Measurements from ENCODE around the gene CDC34.

Gene CDC34

GRCh38 chr19:531753-532560 is at the start of gene CDC34:
CDC34 (plus strand) TSS chr19:531760; CDS start chr19:531932, 172 bp downstream.
- peak within 1 kb of the TSS; percentile 86 for H3K4me3 Mint-ChIP-seq
- no peaks in the 10 kb centered on the region for H3K27me3 Mint-ChIP-seq
- H3K27ac Mint-ChIP-seq = peak within 1 kb of the TSS; percentile 70
- H3K4me1 Mint-ChIP-seq = peaks cover 15% of the 10 kb centered on the region
- no peaks in the 10 kb centered on the region for H3K36me3 Mint-ChIP-seq
- H3K9me3 Mint-ChIP-seq = no peaks in the 10 kb centered on the region

- no peak overlapping the region for H3K27ac Mint-ChIP-seq
- H3K4me1 Mint-ChIP-seq = peaks cover 9% of the 10 kb centered on the region
- H3K9me3 Mint-ChIP-seq = peaks cover 11% of the 10 kb centered on the region
- H3K36me3 Mint-ChIP-seq = peaks cover 2% of the 10 kb centered on the region
- H3K27me3 Mint-ChIP-seq = peaks cover 4% of the 10 kb centered on the region
- H3K4me3 Mint-ChIP-seq = no peak overlapping the region
These were observed 49.1 kb upstream of the CDC34 start for GRCh38 chr19:482186-483041.

- peaks cover 2% of the 10 kb centered on the region for H3K36me3 Mint-ChIP-seq
- peaks cover 11% of the 10 kb centered on the region for H3K9me3 Mint-ChIP-seq
- no peak overlapping the region for H3K4me3 Mint-ChIP-seq
- H3K27me3 Mint-ChIP-seq = peaks cover 4% of the 10 kb centered on the region
- H3K4me1 Mint-ChIP-seq = peaks cover 9% of the 10 kb centered on the region
- H3K27ac Mint-ChIP-seq = peak overlapping the region; percentile 68
These were observed 48.1 kb upstream of the CDC34 start for GRCh38 chr19:483332-484072.

- peaks cover 9% of the 10 kb centered on the region for H3K4me1 Mint-ChIP-seq
- peaks cover 2% of the 10 kb centered on the region for H3K36me3 Mint-ChIP-seq
- no peak overlapping the region for H3K27ac Mint-ChIP-seq
- H3K27me3 Mint-ChIP-seq = peaks cover 4% of the 10 kb centered on the region
- no peak overlapping the region for H3K4me3 Mint-ChIP-seq
- H3K9me3 Mint-ChIP-seq = peaks cover 11% of the 10 kb centered on the region
These were observed 47.1 kb upstream of the CDC34 start for GRCh38 chr19:484494-484893.

GRCh38 chr19:485077-485476 is 46.5 kb upstream of the CDC34 start:
- Mint-ChIP-seq H3K36me3 (peaks cover 2% of the 10 kb centered on the region), H3K27me3 (peaks cover 4% of the 10 kb centered on the region), H3K4me1 (peaks cover 5% of the 10 kb centered on the region)

GRCh38 chr19:485583-486236 is 45.9 kb upstream of the CDC34 start:
- H3K27me3 Mint-ChIP-seq = peaks cover 4% of the 10 kb centered on the region
- H3K4me1 Mint-ChIP-seq = no peaks in the 10 kb centered on the region
- no peaks in the 10 kb centered on the region for H3K36me3 Mint-ChIP-seq
- H3K9me3 Mint-ChIP-seq = peaks cover under 1% of the 10 kb centered on the region
- H3K27ac Mint-ChIP-seq = no peak overlapping the region
- no peak overlapping the region for H3K4me3 Mint-ChIP-seq

More at GRCh38 chr19:485077-485476, 46.5 kb upstream of the CDC34 start:
- Mint-ChIP-seq H3K27ac (no peak overlapping the region), H3K4me3 (no peak overlapping the region), H3K9me3 (peaks cover 7% of the 10 kb centered on the region)

GRCh38 chr19:488505-489417 is 42.8 kb upstream of the CDC34 start:
- peaks cover 2% of the 10 kb centered on the region for H3K4me1 Mint-ChIP-seq
- no peaks in the 10 kb centered on the region for H3K36me3 Mint-ChIP-seq
- H3K27ac Mint-ChIP-seq = peak overlapping the region; percentile 88
- H3K9me3 Mint-ChIP-seq = no peaks in the 10 kb centered on the region
- H3K27me3 Mint-ChIP-seq = peaks cover 3% of the 10 kb centered on the region
- H3K4me3 Mint-ChIP-seq = peak overlapping the region; percentile 86

GRCh38 chr19:489418-490196 is 42.0 kb upstream of the CDC34 start:
- Mint-ChIP-seq H3K9me3 (no peaks in the 10 kb centered on the region), H3K36me3 (no peaks in the 10 kb centered on the region), H3K4me1 (peaks cover 4% of the 10 kb centered on the region), H3K4me3 (peak overlapping the region; percentile 79), H3K27me3 (peaks cover 2% of the 10 kb centered on the region), H3K27ac (peak overlapping the region; percentile 72)

GRCh38 chr19:491146-491741 is 40.3 kb upstream of the CDC34 start:
- no peak overlapping the region for H3K27ac Mint-ChIP-seq
- H3K4me3 Mint-ChIP-seq = no peak overlapping the region
- no peaks in the 10 kb centered on the region for H3K9me3 Mint-ChIP-seq
- no peaks in the 10 kb centered on the region for H3K36me3 Mint-ChIP-seq
- H3K27me3 Mint-ChIP-seq = peaks cover 2% of the 10 kb centered on the region
- H3K4me1 Mint-ChIP-seq = peaks cover 4% of the 10 kb centered on the region

- H3K27ac Mint-ChIP-seq = no peak overlapping the region
- H3K36me3 Mint-ChIP-seq = no peaks in the 10 kb centered on the region
- H3K4me1 Mint-ChIP-seq = peaks cover 4% of the 10 kb centered on the region
- no peak overlapping the region for H3K4me3 Mint-ChIP-seq
- H3K9me3 Mint-ChIP-seq = no peaks in the 10 kb centered on the region
- H3K27me3 Mint-ChIP-seq = peaks cover 2% of the 10 kb centered on the region
These were observed 39.4 kb upstream of the CDC34 start for GRCh38 chr19:492091-492531.

GRCh38 chr19:493391-494170 is 38.0 kb upstream of the CDC34 start:
- no peak overlapping the region for H3K27ac Mint-ChIP-seq
- H3K9me3 Mint-ChIP-seq = no peaks in the 10 kb centered on the region
- no peaks in the 10 kb centered on the region for H3K36me3 Mint-ChIP-seq
- H3K4me3 Mint-ChIP-seq = no peak overlapping the region
- peaks cover 4% of the 10 kb centered on the region for H3K4me1 Mint-ChIP-seq
- peaks cover 2% of the 10 kb centered on the region for H3K27me3 Mint-ChIP-seq

GRCh38 chr19:494171-495080 is 37.1 kb upstream of the CDC34 start:
- Mint-ChIP-seq H3K27ac (no peak overlapping the region), H3K4me1 (peaks cover 8% of the 10 kb centered on the region), H3K9me3 (no peaks in the 10 kb centered on the region), H3K27me3 (peaks cover 6% of the 10 kb centered on the region), H3K36me3 (no peaks in the 10 kb centered on the region), H3K4me3 (no peak overlapping the region)
